ENCODE results near the gene CENPN.

DNA sequence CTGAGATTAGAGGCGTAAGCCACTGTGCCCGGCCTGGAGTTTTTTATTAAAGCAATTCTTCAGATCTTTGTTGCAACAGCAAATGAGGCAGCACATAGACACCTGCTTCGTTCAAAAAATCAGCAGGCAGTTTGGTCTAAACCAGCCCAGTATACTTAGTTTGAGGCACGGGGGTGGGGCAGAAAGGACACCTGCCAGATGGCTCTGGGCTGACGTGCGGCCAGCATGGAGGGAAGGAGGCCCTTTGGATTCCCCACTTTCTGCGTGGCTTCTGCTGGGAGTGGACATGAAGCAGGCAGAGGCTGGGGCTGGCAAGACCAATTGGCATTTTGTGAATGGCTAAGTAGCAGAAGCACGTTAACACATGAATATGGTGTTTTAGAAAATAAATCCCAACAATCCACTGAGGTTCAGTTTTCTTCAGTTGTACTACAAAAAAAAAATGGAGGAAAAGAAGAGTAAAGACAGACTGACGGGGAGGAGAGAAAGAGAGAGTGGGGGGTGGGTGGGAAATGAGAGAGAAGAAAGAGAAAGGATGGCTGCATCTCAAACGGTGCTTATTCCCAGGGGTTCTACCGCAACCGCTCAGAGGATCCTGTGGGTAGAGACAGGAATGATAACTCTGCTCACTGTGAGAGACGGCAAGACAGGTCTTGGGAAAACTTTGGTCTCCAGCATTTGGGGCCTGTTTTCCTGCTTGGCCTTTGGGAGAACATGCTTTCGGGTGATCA is 53.7 kb downstream of the CENPN start:
- TF ChIP-seq CTCF (IDR thresholded peaks at IDR 0.05) (no peak), POLR2A (IDR thresholded peaks at IDR 0.05) (no peak)

Measured in body of pancreas (tissue), 4 donors.